ENCODE results near the gene MFNG.

The MFNG gene

GRCh38 chr22:37425369-37425768 is 60.8 kb downstream of the MFNG start:
- DNase-seq (ENCODE audit: low spot score), result no peak
- TF ChIP-seq CTCF (IDR thresholded peaks at IDR 0.05; ENCODE audit: extremely low read depth, missing control alignments), result no peak

GRCh38 chr22:37423283-37423682 is 62.9 kb downstream of the MFNG start:
- DNase-seq (ENCODE audit: low spot score), result no peak
- no peak for TF ChIP-seq CTCF (IDR thresholded peaks at IDR 0.05; ENCODE audit: extremely low read depth, missing control alignments)

- TF ChIP-seq CTCF (IDR thresholded peaks at IDR 0.05; ENCODE audit: extremely low read depth, missing control alignments), result no peak
- no peak for DNase-seq (ENCODE audit: low spot score)
Measured at GRCh38 chr22:37421468-37421877, 64.7 kb downstream of the MFNG start.

- no peak for TF ChIP-seq CTCF (IDR thresholded peaks at IDR 0.05; ENCODE audit: extremely low read depth, missing control alignments)
Measured at GRCh38 chr22:37420686-37421467, 65.3 kb downstream of the MFNG start.

GRCh38 chr22:37419969-37420685 is 66.1 kb downstream of the MFNG start:
- no peak for TF ChIP-seq CTCF (IDR thresholded peaks at IDR 0.05; ENCODE audit: extremely low read depth, missing control alignments)
- DNase-seq (ENCODE audit: low spot score), result no peak

More at GRCh38 chr22:37420686-37421467, 65.3 kb downstream of the MFNG start:
- DNase-seq (ENCODE audit: low spot score), result no peak

- no peak for TF ChIP-seq CTCF (IDR thresholded peaks at IDR 0.05; ENCODE audit: extremely low read depth, missing control alignments)
- no peak for DNase-seq (ENCODE audit: low spot score)
Measured at GRCh38 chr22:37419370-37419968, 66.7 kb downstream of the MFNG start.
